ENCODE data around the gene AKTIP.

The AKTIP gene

DNA sequence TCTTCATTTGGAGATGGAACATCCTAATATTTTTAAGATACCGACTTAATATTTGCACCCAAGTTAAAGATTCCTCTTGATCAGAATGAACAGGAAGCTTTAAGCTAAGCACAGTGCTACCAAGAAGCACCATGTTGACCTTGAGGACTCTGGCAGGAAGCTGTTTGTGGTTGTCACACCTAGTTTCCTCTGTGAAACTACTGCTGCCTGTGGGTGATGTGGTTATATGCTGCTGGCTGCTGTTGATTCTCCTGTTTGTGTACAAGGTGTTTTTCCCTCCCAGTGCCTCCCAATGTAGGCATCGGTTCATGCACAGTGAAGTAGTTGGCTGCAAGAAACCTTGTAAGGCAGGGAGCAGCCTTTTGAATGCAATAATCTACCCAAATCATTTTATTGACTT, 45.3 kb downstream of the AKTIP start:
- ChIA-PET POLR2A (ENCODE audit: low non-redundant PET) (no interaction called here), CTCF (no interaction called here)
- DNase-seq (ENCODE audit: low spot score) = no peak
- no peak overlapping the region for H3K27ac ChIP-seq
- TF ChIP-seq, protein P1, sequence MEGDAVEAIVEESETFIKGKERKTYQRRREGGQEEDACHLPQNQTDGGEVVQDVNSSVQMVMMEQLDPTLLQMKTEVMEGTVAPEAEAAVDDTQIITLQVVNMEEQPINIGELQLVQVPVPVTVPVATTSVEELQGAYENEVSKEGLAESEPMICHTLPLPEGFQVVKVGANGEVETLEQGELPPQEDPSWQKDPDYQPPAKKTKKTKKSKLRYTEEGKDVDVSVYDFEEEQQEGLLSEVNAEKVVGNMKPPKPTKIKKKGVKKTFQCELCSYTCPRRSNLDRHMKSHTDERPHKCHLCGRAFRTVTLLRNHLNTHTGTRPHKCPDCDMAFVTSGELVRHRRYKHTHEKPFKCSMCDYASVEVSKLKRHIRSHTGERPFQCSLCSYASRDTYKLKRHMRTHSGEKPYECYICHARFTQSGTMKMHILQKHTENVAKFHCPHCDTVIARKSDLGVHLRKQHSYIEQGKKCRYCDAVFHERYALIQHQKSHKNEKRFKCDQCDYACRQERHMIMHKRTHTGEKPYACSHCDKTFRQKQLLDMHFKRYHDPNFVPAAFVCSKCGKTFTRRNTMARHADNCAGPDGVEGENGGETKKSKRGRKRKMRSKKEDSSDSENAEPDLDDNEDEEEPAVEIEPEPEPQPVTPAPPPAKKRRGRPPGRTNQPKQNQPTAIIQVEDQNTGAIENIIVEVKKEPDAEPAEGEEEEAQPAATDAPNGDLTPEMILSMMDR (conservative IDR thresholded peaks at IDR 0.05; ENCODE audit: low read depth) = no peak

DNA sequence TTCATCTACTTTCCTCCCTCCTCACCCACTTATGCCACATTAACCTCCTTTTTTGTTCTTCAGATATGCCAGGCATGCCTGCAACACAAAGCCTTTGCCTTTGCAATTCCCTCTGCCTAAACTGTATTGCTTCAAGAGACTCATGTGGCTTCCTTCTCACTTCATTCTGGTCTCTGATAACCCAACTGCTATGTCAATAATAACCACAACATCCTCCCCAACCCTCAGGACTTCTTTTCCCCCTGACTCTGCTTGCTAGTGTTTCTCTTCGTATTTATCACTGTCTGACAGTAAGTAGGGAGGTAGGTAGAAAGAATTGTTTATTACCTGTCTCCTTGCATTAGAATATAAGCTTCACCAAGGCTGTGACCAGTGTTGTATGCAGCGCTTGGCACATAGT, 46.4 kb downstream of the AKTIP start:
- ChIA-PET CTCF (interaction anchor here (0.6 kb wide), 1 partner anchor 1093 kb away, joined by 4 read pairs; no protein-coding TSS in a partner anchor), POLR2A (ENCODE audit: low non-redundant PET) (no interaction called here)
- H3K27ac ChIP-seq = no peak overlapping the region
- TF ChIP-seq, protein P1 (conservative IDR thresholded peaks at IDR 0.05; ENCODE audit: low read depth) = no peak
- DNase-seq (ENCODE audit: low spot score) = no peak

DNA sequence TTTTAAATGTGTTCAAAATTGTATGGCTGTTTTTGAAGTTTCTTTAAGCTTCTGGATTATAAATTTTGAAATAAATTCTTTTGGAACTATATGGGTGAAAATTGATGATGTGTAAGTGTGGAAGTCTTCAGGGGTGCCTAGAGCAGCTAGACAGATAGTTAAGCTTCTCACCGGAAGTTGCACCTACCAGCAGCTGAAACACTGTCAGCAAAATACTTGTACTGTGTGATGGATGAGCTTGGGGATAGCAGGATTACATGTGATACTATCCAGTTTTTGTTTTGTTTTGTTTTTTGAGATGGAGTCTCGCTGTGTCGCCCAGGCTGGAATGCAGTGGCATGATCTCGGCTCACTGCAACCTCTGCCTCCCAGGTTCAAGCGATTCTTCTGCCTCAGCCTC, 49.1 kb downstream of the AKTIP start:
- TF ChIP-seq, protein P1 (conservative IDR thresholded peaks at IDR 0.05; ENCODE audit: low read depth) = no peak

DNA sequence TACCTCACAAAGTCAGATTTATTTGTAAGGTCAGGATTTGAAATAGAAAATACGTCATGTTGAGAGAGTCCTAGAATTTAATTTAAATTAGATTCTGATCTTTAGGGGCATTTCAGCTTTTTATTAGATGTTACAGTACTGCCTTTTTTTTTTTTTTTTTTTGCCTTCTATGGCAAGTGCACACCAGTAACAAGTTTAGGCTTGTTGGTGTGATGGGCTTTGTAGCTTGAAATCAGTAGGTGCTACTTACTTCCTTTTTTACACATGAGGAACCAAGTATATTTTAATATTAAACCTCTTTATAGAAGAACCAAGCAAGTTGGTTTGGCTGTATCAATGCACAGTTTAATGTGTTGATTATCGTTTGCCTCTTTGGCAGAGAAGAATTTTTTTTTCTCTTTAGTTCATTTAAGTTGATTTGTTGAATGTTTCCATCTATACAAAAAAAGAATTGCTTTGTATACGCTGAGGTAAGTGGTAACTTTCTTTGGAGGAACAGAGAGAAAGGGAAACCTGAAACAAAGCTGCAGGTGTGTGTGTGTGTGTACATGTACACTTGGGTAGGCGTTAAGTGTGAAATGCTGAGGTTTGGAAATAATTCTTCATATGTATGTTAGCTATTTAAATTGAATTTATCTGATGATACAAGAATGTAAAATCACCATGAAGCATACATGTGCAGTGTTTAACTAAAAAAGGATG, 53.0 kb downstream of the AKTIP start:
- no peak for DNase-seq (ENCODE audit: low spot score)
- TF ChIP-seq, protein P1 (conservative IDR thresholded peaks at IDR 0.05; ENCODE audit: low read depth) = no peak
- ChIA-PET CTCF (no interaction called here), POLR2A (ENCODE audit: low non-redundant PET) (no interaction called here)
- no peak overlapping the region for H3K27ac ChIP-seq

More for the DNA sequence above, 49.1 kb downstream of the AKTIP start:
- DNase-seq (ENCODE audit: low spot score) = no peak
- CTCF ChIA-PET = interaction anchor here (0.7 kb wide), 1 partner anchor 36 kb away, joined by 3 read pairs; no protein-coding TSS in a partner anchor
- H3K27ac ChIP-seq = no peak overlapping the region
- POLR2A ChIA-PET (ENCODE audit: low non-redundant PET) = no interaction called here

DNA sequence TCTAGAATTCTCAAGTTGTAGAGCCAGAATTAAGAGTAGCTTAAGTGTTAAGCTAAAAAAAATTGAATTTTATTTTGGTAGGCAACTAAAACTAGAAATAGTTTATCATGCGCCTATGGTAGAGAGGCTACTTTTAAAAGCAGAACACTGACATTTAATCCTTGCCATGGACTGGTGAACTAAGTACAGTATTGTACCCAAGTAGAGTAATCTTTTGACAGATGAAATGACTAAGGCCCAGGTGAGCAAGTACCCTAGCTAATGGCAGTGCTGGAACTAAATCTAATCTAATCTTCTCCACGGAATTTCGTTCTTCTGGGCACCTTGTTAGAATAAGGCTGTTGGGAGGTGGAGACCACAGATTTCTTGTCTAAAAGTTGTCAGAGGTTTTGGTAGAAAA, 56.9 kb downstream of the AKTIP start:
- ChIA-PET CTCF (interaction anchor here (0.6 kb wide), 1 partner anchor 367 kb away, joined by 3 read pairs; no protein-coding TSS in a partner anchor), POLR2A (ENCODE audit: low non-redundant PET) (no interaction called here)
- TF ChIP-seq, protein P1 (conservative IDR thresholded peaks at IDR 0.05; ENCODE audit: low read depth) = no peak
- H3K27ac ChIP-seq = no peak overlapping the region
- DNase-seq (ENCODE audit: low spot score) = no peak

DNA sequence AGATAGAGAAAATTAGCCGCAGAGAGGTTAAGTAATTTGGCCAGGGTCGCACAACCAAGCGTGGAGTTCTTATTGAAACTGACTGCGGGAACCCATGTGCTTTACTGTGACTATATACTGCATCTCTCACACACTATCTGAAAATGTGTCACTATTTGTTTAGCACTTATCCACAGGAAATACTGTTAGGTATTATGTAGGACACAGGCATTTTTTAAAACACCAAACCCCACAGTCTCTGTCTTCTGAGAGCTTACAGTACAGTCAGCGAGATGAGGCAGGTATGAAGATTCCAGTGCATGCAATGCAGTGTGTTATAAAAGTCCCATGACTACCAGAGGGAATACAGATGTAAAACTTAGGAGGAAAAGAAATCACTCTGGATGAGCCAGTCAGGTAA, 57.5 kb downstream of the AKTIP start:
- ChIA-PET POLR2A (ENCODE audit: low non-redundant PET) (no interaction called here), CTCF (interaction anchor here (0.6 kb wide), 1 partner anchor 39 kb away, joined by 3 read pairs; no protein-coding TSS in a partner anchor)
- H3K27ac ChIP-seq = no peak overlapping the region
- TF ChIP-seq, protein P1 (conservative IDR thresholded peaks at IDR 0.05; ENCODE audit: low read depth) = no peak
- no peak for DNase-seq (ENCODE audit: low spot score)

Data from RWPE1 (cell line).